Activated naive CD4-positive, alpha-beta T cell treated with Interleukin-2 at 50 U/mL for 16 hours (primary cell): Measurements from ENCODE around the gene XKR7.
A peak's percentile ranks its signal among the peaks of the same experiment; 100 is the strongest.
"Not testable (repeated sequence)": the region's sequence is repeated elsewhere in the genome, so short reads cannot be mapped to it uniquely, and the experiment has no call there.

Experiments used
- DNase-seq: peaks from one replicate; pipeline ENCODE4 v3.0.0-alpha.2; 2020

Gene XKR7

GRCh38 chr20:32018269-32019155 is 50.6 kb downstream of the XKR7 start:
- peak; percentile 52 for DNase-seq

GRCh38 chr20:32019156-32019510 is 51.2 kb downstream of the XKR7 start:
- no peak for DNase-seq

- no peak for DNase-seq
Observed at GRCh38 chr20:32019563-32020463, 51.9 kb downstream of the XKR7 start.

DNA sequence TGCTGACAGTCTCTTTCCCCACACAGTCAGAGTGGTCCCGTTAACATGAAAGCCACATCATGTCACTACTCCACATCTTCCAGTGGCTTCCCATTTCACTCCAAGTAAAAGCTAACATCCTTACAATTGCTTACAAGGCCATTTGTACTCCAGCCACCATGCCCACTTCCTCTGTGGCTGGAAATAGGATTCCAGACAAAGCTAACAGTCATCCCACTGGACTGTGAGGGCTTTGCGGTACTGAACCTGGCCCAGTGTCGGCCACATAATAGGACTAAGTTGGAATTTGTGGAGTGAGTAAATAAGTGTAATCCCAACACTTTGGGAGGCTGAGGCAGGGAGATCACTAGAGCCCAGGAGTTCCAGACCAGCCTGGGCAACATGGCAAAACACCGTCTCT is 53.1 kb downstream of the XKR7 start:
- DNase-seq = no peak

DNA sequence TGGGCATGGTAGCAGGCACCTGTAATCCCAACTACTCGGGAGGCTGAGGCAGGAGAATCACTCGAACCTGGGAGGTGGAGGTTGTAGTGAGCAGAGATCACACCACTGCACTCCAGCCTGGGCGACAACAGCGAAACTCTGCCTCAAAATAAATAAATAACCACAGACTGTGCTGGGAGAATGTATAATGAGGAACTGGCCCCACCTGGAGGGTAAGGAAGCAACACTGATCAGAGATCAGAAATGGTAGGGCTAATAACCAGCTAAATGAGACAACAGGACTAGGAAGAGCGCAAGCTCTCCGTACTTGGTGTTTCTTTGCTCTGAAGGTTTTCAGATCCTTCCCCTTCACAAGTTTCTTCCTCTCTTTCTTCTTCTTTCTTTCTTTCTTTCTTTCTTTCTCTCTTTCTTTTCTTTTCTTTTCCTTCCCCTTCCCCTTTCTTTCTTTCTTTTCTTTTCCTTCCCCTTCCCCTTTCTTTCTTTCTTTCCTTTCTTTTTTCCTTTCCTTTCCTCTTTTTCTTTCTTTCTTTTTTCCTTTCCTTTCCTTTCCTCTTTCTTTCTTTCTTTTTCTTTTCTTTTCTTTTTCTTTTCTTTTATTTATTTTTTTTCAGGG is 56.8 kb downstream of the XKR7 start:
- no peak for DNase-seq

GRCh38 chr20:32027643-32028042 is 59.7 kb downstream of the XKR7 start:
- DNase-seq = no peak

- DNase-seq = no peak
Observed at GRCh38 chr20:32028647-32029372, 60.9 kb downstream of the XKR7 start.

GRCh38 chr20:32029561-32029960 is 61.6 kb downstream of the XKR7 start:
- DNase-seq = no peak

GRCh38 chr20:32031007-32031958 is 63.3 kb downstream of the XKR7 start:
- DNase-seq = peak; percentile 63

DNA sequence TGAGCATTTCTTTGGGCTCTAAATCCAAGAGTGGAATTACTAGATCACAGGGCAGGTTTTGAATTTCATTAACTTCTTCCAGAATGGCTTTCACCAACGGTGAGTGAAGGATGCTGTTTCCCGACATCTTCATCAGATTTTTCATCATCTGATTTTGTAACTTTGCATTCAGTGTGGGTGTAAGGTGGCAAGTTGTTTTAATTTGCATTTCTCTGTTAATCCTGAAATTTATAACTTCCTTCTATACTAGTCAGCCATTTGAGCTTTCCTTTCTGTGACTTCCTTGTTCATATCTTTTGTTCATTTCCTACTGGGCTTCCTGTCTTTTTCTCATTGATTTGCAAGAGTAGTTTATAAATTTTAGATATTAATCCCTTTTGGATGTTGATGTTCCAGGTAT is 65.4 kb downstream of the XKR7 start:
- no peak for DNase-seq

DNA sequence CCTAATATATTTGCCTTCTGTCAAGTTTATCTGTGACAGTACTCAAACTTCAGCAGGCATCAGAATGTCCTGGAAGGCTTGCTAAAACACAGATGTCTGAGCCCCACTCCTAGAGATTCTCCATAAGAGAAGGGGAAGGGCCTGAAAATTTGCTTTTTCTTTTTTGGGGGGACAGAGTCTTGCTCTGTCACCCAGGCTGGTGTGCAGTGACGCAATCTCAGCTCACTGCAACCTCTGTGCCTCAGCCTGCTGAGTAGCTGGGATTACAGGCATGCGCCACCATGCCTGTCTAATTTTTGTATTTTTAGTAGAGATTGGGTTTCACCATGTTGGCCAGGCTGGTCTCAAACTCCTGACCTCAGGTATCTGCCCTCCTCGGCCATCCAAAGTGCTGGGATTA is 65.8 kb downstream of the XKR7 start:
- not testable (repeated sequence) for DNase-seq

- DNase-seq = no peak
Observed at GRCh38 chr20:32034581-32035425, 66.9 kb downstream of the XKR7 start.

GRCh38 chr20:32035426-32035779 is 67.5 kb downstream of the XKR7 start:
- no peak for DNase-seq

GRCh38 chr20:32036252-32036651 is 68.3 kb downstream of the XKR7 start:
- no peak for DNase-seq

DNA sequence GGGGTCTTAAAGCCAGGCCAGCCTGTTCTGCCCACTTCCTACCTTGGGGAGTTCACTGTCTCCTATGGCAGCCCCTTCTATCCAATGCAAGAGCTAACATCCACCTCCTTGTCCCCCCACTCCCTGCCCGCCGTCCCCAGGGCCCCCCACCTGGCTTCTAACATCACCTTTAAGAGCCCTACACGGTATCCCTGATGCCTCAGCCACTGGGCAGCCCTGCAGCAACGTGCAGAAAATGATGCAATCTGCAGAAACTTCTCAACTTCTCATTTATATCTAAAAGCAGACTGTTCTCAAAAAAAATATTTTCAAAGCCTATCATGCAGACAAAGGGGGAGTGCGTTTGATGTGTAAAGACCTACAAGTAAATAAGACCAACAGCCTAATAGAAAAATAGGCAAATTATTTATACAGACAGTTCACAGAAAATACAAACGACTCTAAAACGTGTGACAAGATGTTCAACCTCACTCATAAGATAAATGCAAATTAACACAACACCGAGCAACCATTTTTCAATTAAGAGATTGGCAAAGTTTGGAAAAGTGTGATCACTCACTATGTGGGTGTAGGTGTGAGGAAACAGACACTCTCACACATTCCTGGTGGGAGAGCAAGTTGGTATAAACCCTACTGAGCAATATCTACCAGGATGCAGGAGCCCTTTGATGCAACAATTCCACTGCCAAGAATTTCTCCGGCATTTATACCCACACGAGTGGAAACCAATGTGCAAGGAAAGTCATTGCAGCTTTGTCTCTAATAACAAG is 69.0 kb downstream of the XKR7 start:
- no peak for DNase-seq

- DNase-seq = no peak
Observed at GRCh38 chr20:32037929-32038328, 70.0 kb downstream of the XKR7 start.

GRCh38 chr20:32040142-32040953 is 72.4 kb downstream of the XKR7 start:
- no peak for DNase-seq

DNA sequence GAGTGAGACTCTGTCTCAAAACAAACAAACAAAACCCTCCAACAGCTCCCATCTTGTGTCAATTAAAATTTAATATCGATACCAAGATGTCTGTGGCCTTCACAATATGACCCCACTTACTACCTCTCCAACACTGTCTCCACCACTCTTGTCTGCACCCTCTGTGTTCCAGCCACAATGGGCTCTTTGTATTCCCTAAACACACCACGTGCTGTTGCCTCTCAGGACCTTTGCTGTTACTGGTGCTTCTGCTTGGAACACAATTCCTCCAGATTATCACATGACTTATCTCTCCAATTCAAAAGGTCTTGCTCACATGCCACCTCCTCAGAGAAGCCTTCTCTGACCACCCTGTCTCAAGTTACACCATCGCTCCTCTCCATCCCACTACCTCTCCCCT is 78.0 kb downstream of the XKR7 start:
- no peak for DNase-seq

DNA sequence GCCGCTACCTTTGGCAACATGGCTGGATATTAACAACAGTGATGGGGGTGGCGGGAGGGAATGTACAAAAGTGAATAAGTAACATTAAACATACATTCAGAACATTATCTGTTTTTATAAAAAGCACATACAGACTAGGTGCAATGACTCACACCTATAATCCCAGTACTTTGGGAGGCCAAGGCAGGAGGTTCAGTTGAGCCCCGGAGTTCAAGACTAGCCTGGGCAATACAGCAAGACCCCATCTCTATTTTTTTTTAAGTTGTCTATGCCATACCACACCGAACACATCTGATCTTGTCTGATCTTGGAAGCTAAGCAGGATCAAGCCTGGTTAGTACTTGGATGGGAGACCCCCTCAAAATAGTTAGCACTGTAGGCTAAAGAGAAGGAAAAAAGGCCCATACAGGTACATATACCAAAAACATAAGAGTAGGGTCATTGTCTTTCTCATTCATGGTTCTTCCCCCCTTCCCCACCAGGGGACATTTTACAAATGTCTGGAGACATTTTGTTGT is 82.4 kb downstream of the XKR7 start:
- DNase-seq = no peak
